GM19351 (cell line): ENCODE measurements around the gene CALN1.
"Not testable (repeated sequence)": the region's sequence is repeated elsewhere in the genome, so short reads cannot be mapped to it uniquely, and the experiment has no call there.

Source experiments
- ATAC-seq: cut with Tn5 transposase; IDR thresholded peaks from one replicate; pipeline ENCODE4 v1.9.1; 2021; ENCODE audit warnings: mild to moderate bottlenecking, moderate library complexity; ENCODE audit not compliant: unreplicated experiment

Gene CALN1

DNA sequence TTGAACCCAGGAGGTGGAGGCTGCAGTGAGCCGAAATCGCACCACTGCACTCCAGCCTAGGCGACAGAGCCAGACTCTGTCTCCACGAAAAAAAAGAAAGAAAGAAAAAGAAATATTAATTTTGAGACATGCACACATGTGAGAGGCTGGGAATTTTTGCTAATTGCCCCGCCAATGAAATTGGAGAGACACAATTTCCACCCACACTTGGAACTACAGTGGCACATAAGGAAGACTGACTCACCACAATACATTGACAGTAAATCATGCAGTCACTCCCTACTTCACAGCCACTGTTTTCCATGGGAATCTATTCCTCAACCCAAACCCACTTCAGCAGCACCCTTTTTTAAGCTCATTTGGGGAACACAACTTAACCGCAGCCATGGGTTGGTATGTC lies 139.7 kb downstream of the CALN1 start:
- ATAC-seq, result no peak

DNA sequence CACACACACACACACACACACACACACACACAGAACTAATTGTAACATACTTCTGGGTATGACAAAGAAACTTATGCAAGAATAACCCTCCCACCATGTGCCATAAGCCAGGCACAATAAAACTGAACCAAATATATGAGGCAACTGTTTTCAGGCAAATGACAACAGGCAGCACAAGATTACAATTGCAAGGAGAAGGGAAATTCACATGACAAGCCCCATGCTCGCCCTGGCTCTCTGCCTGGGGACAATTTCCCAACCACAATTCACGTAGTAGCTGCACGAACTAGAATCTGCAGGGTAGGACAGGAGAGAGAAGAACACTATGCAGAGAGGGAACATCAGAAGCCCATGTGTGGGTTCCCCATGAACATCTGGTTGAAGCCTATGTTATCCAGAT lies 143.3 kb downstream of the CALN1 start:
- ATAC-seq, result no peak

- no peak for ATAC-seq
These were observed 144.0 kb downstream of the CALN1 start for GRCh38 chr7:72268090-72268489.

GRCh38 chr7:72267291-72267800 lies 144.8 kb downstream of the CALN1 start:
- no peak for ATAC-seq

GRCh38 chr7:72266771-72267170 lies 145.4 kb downstream of the CALN1 start:
- ATAC-seq, result no peak

DNA sequence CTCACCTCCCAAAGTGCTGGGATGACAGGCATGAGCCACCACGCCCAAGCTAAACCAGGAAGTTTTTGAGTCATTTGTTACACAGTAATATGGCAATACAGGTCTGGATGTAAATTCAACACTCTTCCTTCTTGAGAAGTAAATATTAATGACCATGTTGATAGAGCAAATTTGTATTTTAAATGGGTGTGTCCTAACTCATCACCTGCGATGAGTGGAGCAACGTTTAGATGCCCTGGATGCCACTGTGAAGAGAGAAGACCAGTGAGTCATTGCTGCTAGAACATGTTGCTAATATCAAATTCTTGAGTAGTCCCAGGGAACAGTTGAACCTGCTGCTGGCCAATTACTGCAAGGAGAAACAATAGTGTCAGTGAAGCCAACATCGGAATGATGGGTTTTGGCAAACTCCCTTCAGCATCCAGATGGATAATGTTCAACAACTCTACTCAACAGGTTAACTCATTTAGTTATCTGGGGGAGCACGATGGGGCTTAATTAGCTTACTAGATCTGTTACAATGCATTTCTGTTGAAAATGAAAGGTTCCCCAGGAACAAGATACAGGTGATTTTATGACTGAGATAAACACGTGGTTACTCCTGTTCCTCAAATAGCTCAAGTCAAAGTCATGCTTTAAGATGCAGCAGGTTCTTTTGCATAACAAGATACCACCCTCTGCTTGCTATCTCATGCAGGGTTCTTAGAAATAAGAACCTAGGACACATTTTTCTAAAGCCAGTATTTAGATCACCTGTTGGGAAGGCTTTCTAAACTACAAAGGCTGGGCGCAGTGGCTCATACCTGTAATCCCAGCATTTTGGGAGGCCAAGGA lies 146.8 kb downstream of the CALN1 start:
- no peak for ATAC-seq

DNA sequence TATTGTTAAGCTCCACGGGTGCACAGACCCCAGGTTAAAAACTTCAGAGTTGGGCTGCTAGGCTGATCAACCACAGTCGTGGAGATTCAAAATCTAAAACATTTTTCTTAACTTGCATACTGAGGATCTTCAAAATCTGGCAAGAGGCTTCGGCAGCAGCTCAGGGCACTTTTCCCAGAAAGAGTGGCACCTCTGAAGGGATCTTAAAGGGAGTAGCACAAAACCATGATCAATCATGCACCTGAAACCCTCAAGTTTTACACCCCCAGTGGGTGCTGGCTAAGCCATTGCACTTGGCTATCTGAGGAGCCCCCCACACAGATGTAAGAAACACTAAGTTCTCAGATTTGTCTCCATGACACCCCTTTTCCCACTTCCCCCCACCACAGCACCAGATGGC lies 151.7 kb downstream of the CALN1 start:
- no peak for ATAC-seq

- no peak for ATAC-seq
These were observed 154.1 kb downstream of the CALN1 start for GRCh38 chr7:72258074-72258473.

DNA sequence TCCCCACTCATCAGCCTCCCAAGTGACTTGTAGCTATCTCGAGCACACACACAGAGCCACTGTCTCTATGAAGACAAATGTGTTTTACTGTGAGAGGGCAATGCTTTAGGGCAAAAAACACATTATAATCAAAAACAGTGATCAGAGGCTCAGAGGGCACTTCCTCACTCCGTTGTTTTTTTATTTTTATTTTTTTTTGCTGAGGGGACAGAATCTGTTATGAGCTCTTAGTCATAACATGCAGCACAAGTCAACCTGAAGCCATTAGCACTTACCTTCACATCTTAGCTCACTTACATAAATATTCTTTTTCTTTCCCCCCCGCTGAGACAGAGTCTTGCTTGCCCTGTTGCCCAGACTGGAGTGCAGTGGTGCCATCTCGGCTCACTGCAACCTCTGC lies 157.7 kb downstream of the CALN1 start:
- ATAC-seq, result no peak

DNA sequence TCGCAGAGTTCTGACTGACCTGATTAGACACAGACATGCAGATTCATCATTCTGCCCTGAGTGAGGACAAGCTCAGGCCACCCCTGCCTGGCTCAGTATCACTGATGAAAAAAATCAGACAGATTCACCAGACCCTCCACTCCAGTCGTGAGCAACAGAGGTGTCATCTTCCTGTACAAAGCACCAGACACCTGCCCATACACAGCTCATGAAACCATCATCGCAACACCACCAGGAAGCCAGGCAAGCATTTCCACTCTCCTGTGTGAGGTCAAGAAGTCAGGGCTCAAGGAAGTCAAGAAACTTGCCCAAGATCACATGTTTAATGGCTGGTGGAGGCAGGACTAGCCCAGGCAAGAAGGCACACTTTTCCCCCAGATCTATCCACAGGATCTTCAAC lies 163.0 kb downstream of the CALN1 start:
- ATAC-seq, result no peak

- ATAC-seq, result no peak
These were observed 167.2 kb downstream of the CALN1 start for GRCh38 chr7:72244826-72245398.

DNA sequence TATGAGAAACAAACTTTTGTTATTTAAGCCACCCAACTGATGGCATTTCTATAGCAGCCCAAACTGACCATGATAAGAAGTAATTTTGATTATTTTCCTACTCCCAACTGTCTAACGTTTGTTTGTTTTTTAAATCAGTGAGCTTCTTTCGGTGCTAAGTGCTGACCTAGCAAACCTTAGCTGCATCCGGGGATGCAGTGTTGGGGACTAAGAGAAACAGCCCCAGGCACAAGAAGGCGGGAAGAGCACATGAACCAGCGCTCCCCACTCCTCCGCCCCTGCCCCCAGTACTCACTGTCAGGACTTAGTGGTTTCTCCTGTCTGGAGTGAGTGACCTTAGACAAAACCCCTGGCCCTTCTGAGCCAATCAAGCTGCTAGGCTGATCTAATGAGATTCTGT lies 168.8 kb downstream of the CALN1 start:
- no peak for ATAC-seq

DNA sequence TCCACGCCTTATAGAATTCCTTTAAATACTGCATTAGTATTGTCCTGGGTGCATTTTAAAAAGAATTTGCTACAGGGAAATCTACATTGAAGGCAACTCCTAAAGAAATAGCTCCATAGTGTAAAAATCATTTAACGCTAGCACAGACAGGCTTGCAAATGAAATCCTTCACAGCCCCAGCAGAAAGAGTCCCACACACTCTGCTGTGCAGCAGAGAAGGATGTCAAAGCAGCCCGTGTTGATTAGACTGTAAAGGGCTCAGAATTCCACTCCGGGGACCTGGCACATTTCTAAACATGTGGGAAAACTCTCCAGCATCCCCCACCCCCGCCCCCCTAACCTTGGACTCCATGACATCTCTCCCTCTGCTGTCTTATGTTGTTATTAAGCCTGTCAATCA lies 176.8 kb downstream of the CALN1 start:
- no peak for ATAC-seq

DNA sequence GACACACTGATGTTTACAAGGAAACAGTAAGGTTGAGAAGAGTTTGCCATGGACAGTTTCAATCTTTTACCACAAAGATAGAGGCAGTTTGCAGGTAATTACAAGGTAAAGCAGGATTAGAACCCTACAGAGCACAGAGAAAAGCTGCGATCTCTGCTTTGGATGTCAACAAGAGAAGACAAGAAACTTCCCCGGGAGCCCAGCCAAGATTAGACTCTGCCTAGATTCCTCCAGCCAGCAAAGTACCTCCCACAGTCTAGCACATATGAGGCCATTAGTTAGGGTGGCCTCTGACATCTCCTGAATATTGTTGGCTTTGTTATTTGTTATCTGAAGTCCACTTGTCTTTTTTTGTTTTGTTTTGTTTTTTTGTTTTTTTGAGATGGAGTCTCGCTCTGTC lies 178.1 kb downstream of the CALN1 start:
- ATAC-seq, result no peak

- ATAC-seq, result no peak
These were observed 181.9 kb downstream of the CALN1 start for GRCh38 chr7:72230281-72230680.

- ATAC-seq, result no peak
These were observed 188.8 kb downstream of the CALN1 start for GRCh38 chr7:72223351-72223750.

DNA sequence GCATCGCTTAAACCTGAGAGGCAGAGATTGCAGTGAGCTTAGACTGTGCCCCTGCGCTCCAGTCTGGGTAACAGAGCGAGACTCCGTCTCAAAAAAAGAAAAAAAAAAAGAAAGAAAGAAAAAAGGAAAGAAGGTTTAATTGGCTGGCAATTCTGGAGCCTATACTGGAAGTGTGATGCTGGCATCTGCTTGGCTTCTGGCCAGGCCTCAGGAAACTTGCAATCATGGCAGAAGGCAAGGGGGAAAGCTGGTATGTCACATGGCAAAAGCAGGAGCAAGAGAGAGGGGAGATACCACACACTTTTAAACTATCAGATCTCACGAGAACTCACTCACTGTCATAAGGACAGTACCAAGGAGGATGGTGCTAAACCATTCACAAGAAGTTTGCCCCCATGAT lies 190.0 kb downstream of the CALN1 start:
- ATAC-seq, result no peak

GRCh38 chr7:72219500-72219899 lies 192.6 kb downstream of the CALN1 start:
- ATAC-seq, result no peak

- no peak for ATAC-seq
These were observed 195.0 kb downstream of the CALN1 start for GRCh38 chr7:72217151-72217550.

DNA sequence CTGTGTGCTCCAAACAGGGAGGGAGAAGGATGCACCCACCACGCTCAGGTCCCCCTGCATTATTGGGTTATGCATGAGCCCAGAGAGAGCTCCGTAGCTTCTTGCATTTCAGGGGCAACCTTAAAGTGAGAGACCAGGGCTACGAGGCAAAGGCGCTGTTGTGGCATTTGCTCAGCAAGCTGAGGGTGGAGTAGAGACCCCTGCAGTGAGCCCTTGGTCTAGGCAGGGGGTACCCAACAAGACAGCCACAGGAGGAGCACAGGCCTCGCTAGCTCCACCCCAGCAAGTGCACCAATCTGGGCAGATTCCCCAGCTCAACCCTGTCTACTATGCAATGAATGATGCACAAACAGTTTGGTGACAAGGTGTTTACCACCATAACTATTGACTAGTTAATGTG lies 198.4 kb downstream of the CALN1 start:
- no peak for ATAC-seq

- ATAC-seq, result no peak
These were observed 199.1 kb downstream of the CALN1 start for GRCh38 chr7:72213081-72213480.

DNA sequence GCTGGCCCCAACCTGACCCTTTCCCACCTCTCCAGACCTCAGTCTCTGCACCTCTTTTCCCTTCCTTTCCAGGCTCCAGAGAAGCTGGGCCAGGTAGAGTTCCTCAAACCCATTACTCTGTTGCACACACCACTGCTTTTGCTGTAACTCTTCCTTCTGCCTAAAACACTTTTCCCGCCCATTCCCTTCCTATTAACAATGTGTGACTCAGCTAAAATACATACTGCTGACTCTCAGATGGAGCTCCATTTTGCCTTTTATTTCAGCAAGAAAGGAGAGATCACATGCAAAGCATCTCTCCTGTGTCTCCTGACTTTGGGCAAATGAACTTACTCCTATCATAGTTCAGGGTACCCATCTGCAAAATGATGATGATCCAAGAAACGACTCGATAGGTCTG lies 201.0 kb downstream of the CALN1 start:
- ATAC-seq, result no peak

GRCh38 chr7:72209006-72209405 lies 203.1 kb downstream of the CALN1 start:
- ATAC-seq, result not testable (repeated sequence)
